K562 (cell line): ENCODE data around the gene FBXL2. TPM values are rescaled to one million over a fixed set of nuclear protein-coding genes. Genes with fewer than 3 reads are reported as not detected.

Experiments
- BHLHE40 ChIP-seq: IDR thresholded peaks from 2 replicates; pipeline ENCODE4 v1.6.1; 2011; ENCODE audit warnings: low read length, improper control_type of control experiment
- CHD1 ChIP-seq: fragments of 200-600 bp; sonication (generic); IDR thresholded peaks from one replicate; pipeline ENCODE4 v1.6.1; 2012; ENCODE audit warnings: mild to moderate bottlenecking, moderate library complexity, low read length, inconsistent platforms
- COPS2 ChIP-seq: fragments of 450-650 bp; conservative IDR thresholded peaks from 2 replicates; pipeline ENCODE4 v1.6.1; 2016; ENCODE audit warnings: mild to moderate bottlenecking, moderate library complexity
- CREB1 ChIP-seq, 2 experiments: sonication (generic) in 1 of 2; formaldehyde crosslinking in 1 of 2; IDR thresholded peaks; 2 replicates each; pipeline versions ENCODE4 v1.6.1 to v1.8.0; 2012 to 2022; ENCODE audit warnings: inconsistent platforms in 1 of 2, mild to moderate bottlenecking in 1 of 2, missing genetic modification reagents in 1 of 2, moderate library complexity in 1 of 2
- DNMT1 ChIP-seq: fragments of 450-650 bp; IDR thresholded peaks from 2 replicates; pipeline ENCODE4 v1.6.1; 2016; ENCODE audit warnings: antibody characterized with exemption, mild to moderate bottlenecking
- E2F5 ChIP-seq: sonication (generic); formaldehyde crosslinking; IDR thresholded peaks from 2 replicates; pipeline ENCODE4 v1.8.0; 2022; ENCODE audit warnings: mild to moderate bottlenecking, missing genetic modification reagents
- E2F6 ChIP-seq, 2 experiments: IDR thresholded peaks; 2 replicates each; pipeline ENCODE4 v1.6.1; 2011; ENCODE audit warnings: borderline replicate concordance in 1 of 2, control low read depth in 1 of 2, low read depth in 1 of 2, low read length in 1 of 2, mild to moderate bottlenecking in 1 of 2, mixed read lengths in 1 of 2, moderate library complexity in 1 of 2; ENCODE audit not compliant: insufficient read depth in 1 of 2, insufficient read length in 1 of 2, poor library complexity in 1 of 2, severe bottlenecking in 1 of 2; ENCODE audit errors: extremely low read depth in 1 of 2
- GATA2 ChIP-seq: sonication (generic); formaldehyde crosslinking; IDR thresholded peaks from 2 replicates; pipeline ENCODE4 v1.4.0; 2020; ENCODE audit warnings: mild to moderate bottlenecking, missing genetic modification reagents
- HCFC1 ChIP-seq: IDR thresholded peaks from 2 replicates; pipeline ENCODE4 v1.6.1; 2012; ENCODE audit warnings: low read depth, low read length, improper control_type of control experiment
- HMGN3 ChIP-seq: IDR thresholded peaks from 2 replicates; pipeline ENCODE4 v1.6.1; 2011; ENCODE audit warnings: borderline replicate concordance, low read depth, mild to moderate bottlenecking, mixed read lengths, low read length; ENCODE audit not compliant: insufficient read length; ENCODE audit errors: extremely low read depth
- LCOR ChIP-seq: sonication (generic); formaldehyde crosslinking; IDR thresholded peaks from 2 replicates; pipeline ENCODE4 v1.8.0; 2022; ENCODE audit warnings: mild to moderate bottlenecking, missing genetic modification reagents
- MAZ ChIP-seq, 2 experiments: fragments of 450-650 bp in 1 of 2; sonication (generic) in 1 of 2; formaldehyde crosslinking; IDR thresholded peaks in 1 of 2; conservative IDR thresholded peaks in 1 of 2; 2 replicates each; pipeline versions ENCODE4 v1.4.0 to v1.5.0; 2020; ENCODE audit warnings: mild to moderate bottlenecking in 1 of 2, missing genetic modification reagents in 1 of 2
- MTA1 ChIP-seq: fragments of 450-650 bp; IDR thresholded peaks from 2 replicates; pipeline ENCODE4 v1.6.1; 2017; ENCODE audit warnings: borderline replicate concordance
- PREB ChIP-seq: sonication (generic); formaldehyde crosslinking; IDR thresholded peaks from 2 replicates; pipeline ENCODE4 v1.8.1; 2023; ENCODE audit warnings: mild to moderate bottlenecking, missing genetic modification reagents
- TAF9B ChIP-seq: fragments of 450-650 bp; IDR thresholded peaks from 2 replicates; pipeline ENCODE4 v1.6.1; 2018; ENCODE audit warnings: mild to moderate bottlenecking; ENCODE audit not compliant: partially characterized antibody
- YY1 ChIP-seq, 3 experiments: IDR thresholded peaks; 2 replicates each; pipeline ENCODE4 v1.6.1; 2011; ENCODE audit warnings: low read length in 2 of 3, mild to moderate bottlenecking in 2 of 3, moderate library complexity in 2 of 3, borderline replicate concordance in 1 of 3, control low read depth in 1 of 3, low read depth in 1 of 3; ENCODE audit not compliant: insufficient read depth in 3 of 3, insufficient replicate concordance in 2 of 3, control insufficient read depth in 1 of 3, insufficient read length in 1 of 3; ENCODE audit errors: extremely low read depth in 1 of 3
- ZBTB9 ChIP-seq: fragments of 450-650 bp; formaldehyde crosslinking; IDR thresholded peaks from 2 replicates; pipeline ENCODE4 v1.4.0; 2020; ENCODE audit warnings: mild to moderate bottlenecking, moderate library complexity
- ZNF124 ChIP-seq: sonication (generic); formaldehyde crosslinking; IDR thresholded peaks from 2 replicates; pipeline ENCODE4 v1.8.1; 2022; ENCODE audit warnings: missing genetic modification reagents
- polyA plus RNA-seq, 8 experiments: library from polyadenylated mRNA; depleted of rRNA in 4 of 8; stranded (reverse) in 5 of 8; unstranded in 3 of 8; fragments of >200 nt; fragmentation: Nextera tagmentation in 2 of 8; fragmentation: Illumina TruSeq in 1 of 8; extraction: Ambion mirVana in 2 of 8; extraction: Trizol in 1 of 8; gene quantifications; 2 replicates each; pipeline versions ENCODE4 v1.2.1 to v1.2.3, GENCODE V29; 2011 to 2014; ENCODE audit warnings: inconsistent platforms in 1 of 8, missing spikeins in 1 of 8
- total RNA-seq, 7 experiments: library from RNA; depleted of rRNA in 6 of 7; stranded (reverse); fragments of >200 nt in 6 of 7; fragmentation: Illumina TruSeq in 2 of 7; extraction: Trizol in 2 of 7; gene quantifications; 2 replicates each; pipeline versions ENCODE4 v1.2.1 to v1.2.3, GENCODE V29; 2011 to 2021; ENCODE audit warnings: low replicate concordance in 1 of 7

Gene FBXL2
- total and polyA plus RNA-seq, 9 of the 15 experiments (the other 6 are each of a cell fraction or from before 2014, with no cell fraction given) = 1.3 to 6.9 (median 1.9) TPM

- TF ChIP-seq MAZ (CRISPR knock-in tag; conservative IDR thresholded peaks at IDR 0.05 in 1 of 2, IDR thresholded peaks at IDR 0.05 in 1 of 2) = peak in 1 of 2 experiments; percentile 72; a peak in 2 of 4 replicates
- TF ChIP-seq YY1 (IDR thresholded peaks at IDR 0.05; ENCODE audit: borderline replicate concordance in 1 of 3, control insufficient read depth in 1 of 3, extremely low read depth in 1 of 3, insufficient read depth in 3 of 3, insufficient read length in 1 of 3, insufficient replicate concordance in 2 of 3, low read depth in 1 of 3, low read length in 2 of 3) = peak in 2 of 3 experiments; percentile 25 to 42
- TF ChIP-seq DNMT1 = no peak
- TF ChIP-seq HCFC1 = 0 out of 2 replicates have a peak, but pooled peaks have one; percentile 7
- no peak for TF ChIP-seq PREB (CRISPR knock-in tag)
- no peak for TF ChIP-seq GATA2 (CRISPR knock-in tag)
- TF ChIP-seq ZBTB9 = 0 out of 2 replicates have a peak, but pooled peaks have one; percentile 25
- no peak for TF ChIP-seq MTA1
- TF ChIP-seq E2F5 (CRISPR knock-in tag) = no peak
- no peak for TF ChIP-seq TAF9B
- TF ChIP-seq E2F6 (IDR thresholded peaks at IDR 0.05; ENCODE audit: borderline replicate concordance in 1 of 2, extremely low read depth in 1 of 2, insufficient read depth in 1 of 2, insufficient read length in 1 of 2, low read depth in 1 of 2, low read length in 1 of 2, poor library complexity in 1 of 2, severe bottlenecking in 1 of 2) = peak in 1 of 2 experiments; percentile 62
- TF ChIP-seq CREB1 (IDR thresholded peaks at IDR 0.05) = no peak
- TF ChIP-seq CREB1 (CRISPR knock-in tag; IDR thresholded peaks at IDR 0.05) = 0 out of 2 replicates have a peak, but pooled peaks have one; percentile 42
- TF ChIP-seq COPS2 = no peak
- no peak for TF ChIP-seq ZNF124 (CRISPR knock-in tag)
- 0 out of 2 replicates have a peak, but pooled peaks have one; percentile 32 for TF ChIP-seq LCOR (CRISPR knock-in tag)
- peak; percentile 60 for TF ChIP-seq HMGN3
- TF ChIP-seq CHD1 = peak; percentile 42
- peak; percentile 61; the same call in 1 of the 2 replicates for TF ChIP-seq BHLHE40
These were observed at the start of gene FBXL2 (continued) for GRCh38 chr3:33277193-33277882.
